OCI-LY1 (cell line): ENCODE results near the gene GALNT13.

Source experiments
- CTCF ChIP-seq: fragments of 200-600 bp; sonication (generic), shearing (Covaris generic); IDR thresholded peaks from 2 replicates; pipeline ENCODE4 v1.5.1; 2017; ENCODE audit warnings: mild to moderate bottlenecking, antibody characterized with exemption, low read length, moderate library complexity, mixed read lengths
- EZH2 ChIP-seq: fragments of 200-600 bp; sonication (generic), shearing (Covaris generic); IDR thresholded peaks from 2 replicates; pipeline ENCODE4 v1.8.0; 2017; ENCODE audit warnings: borderline replicate concordance, mixed run types, mild to moderate bottlenecking, antibody characterized with exemption, low read length, moderate library complexity, mixed read lengths

GRCh38 chr2:154264024-154264423 lies 392.3 kb downstream of the GALNT13 start:
- TF ChIP-seq CTCF (no peak), EZH2 (no peak)
